ENCODE measurements around the gene SAA4. TPM values are rescaled to one million over a fixed set of nuclear protein-coding genes. Genes with fewer than 3 reads are reported as not detected.

SAA4 gene
- total and polyA plus RNA-seq, 9 of the 15 experiments (the other 6 are each of a cell fraction or from before 2014, with no cell fraction given), result not detected

- in situ Hi-C loops (cut with MboI), result no loop called here
- no peak overlapping the region for H3K4me3 ChIP-seq
- no peak overlapping the region for H3K4me2 ChIP-seq (ENCODE audit: insufficient read depth, low read length)
- H3K79me2 ChIP-seq (ENCODE audit: control insufficient read depth, insufficient read depth, low read length), result no peaks in the 10 kb centered on the region
- no peak for DNase-seq (ENCODE audit: extremely low read depth in 1 of 4, low spot score in 3 of 4)
- H3K9me3 ChIP-seq (replicated peaks; ENCODE audit: control insufficient read depth, insufficient read depth, low read depth, low read length), result no peaks in the 10 kb centered on the region
- H3K27me3 ChIP-seq (ENCODE audit: control insufficient read depth in 2 of 2, insufficient read depth in 2 of 2, low read length in 2 of 2), result peaks cover 10 to 11% of the 10 kb centered on the region in 2 experiments; a peak in 4 of 5 replicates
- 0% methylated on average over 4 of the region's 4 CpGs for WGBS (ENCODE audit: insufficient coverage, low coverage, missing lambda C conversion rate)
- POLR2A ChIA-PET, result no interaction called here
- no peak for FAIRE-seq
- TF ChIP-seq FOXK1 (CRISPR knock-in tag; IDR thresholded peaks at IDR 0.05; ENCODE audit: borderline replicate concordance) (no peak), CEBPB (tag; IDR thresholded peaks at IDR 0.05) (0 out of 2 replicates have a peak, but pooled peaks have one; percentile 9), SMARCB1 (IDR thresholded peaks at IDR 0.05; ENCODE audit: insufficient read length, low read depth) (no peak), RBM25 (IDR thresholded peaks at IDR 0.05; ENCODE audit: low read depth, low read length, severe bottlenecking) (peak; percentile 43), ZNF146 (CRISPR knock-in tag; IDR thresholded peaks at IDR 0.05; ENCODE audit: unreplicated experiment) (peak; percentile 66), CREB1 (IDR thresholded peaks at IDR 0.05) (no peak), CREB1 (CRISPR knock-in tag; IDR thresholded peaks at IDR 0.05) (no peak), CLOCK (CRISPR knock-in tag; IDR thresholded peaks at IDR 0.05; ENCODE audit: borderline replicate concordance) (no peak), ZBTB2 (IDR thresholded peaks at IDR 0.05) (no peak)
- H2AFZ ChIP-seq (ENCODE audit: low read depth, low read length), result no peak overlapping the region
- intact Hi-C loops (cut with micrococcal nuclease), result loop anchor here (10.0 kb wide), 1 partner anchor 291 kb away; the partner anchor contains the start of gene TSG101
- H3K9ac ChIP-seq (ENCODE audit: insufficient read depth in 1 of 2, low read depth in 2 of 2, low read length in 2 of 2), result no peak overlapping the region
- no peak for ATAC-seq
- CTCF ChIA-PET (ENCODE audit: low intra/inter-chr PET ratio), result no interaction called here
- no peaks in the 10 kb centered on the region for H3K36me3 ChIP-seq (ENCODE audit: control insufficient read depth, insufficient read depth, low read length)
- H3K9me1 ChIP-seq (ENCODE audit: control insufficient read depth, insufficient read depth, low read length), result no peaks in the 10 kb centered on the region
- no peak overlapping the region for H3K27ac ChIP-seq (ENCODE audit: extremely low read depth, low read depth, low read length)
- BruUV-seq (replicated peaks), result no TSS peak
- no peaks in the 10 kb centered on the region; the same call in 1 of the 2 replicates for H4K20me1 ChIP-seq (replicated peaks; ENCODE audit: control insufficient read depth, insufficient read depth, low read length)
- no peaks in the 10 kb centered on the region for H3K4me1 ChIP-seq (replicated peaks in 1 of 2; ENCODE audit: control insufficient read depth in 2 of 2, insufficient read depth in 2 of 2, low read length in 2 of 2)
Measured at GRCh38 chr11:18233912-18234311, 2.7 kb downstream of the SAA4 start.

All from K562 (cell line).